ENCODE data around the gene RBM18.

GRCh38 chr9:122222791-122223190 is 41.8 kb downstream of the RBM18 start:
- no peak for TF ChIP-seq CTCF (conservative IDR thresholded peaks at IDR 0.05 in 1 of 2, IDR thresholded peaks at IDR 0.05 in 1 of 2; ENCODE audit: low read depth in 1 of 2, low read length in 2 of 2)
- TF ChIP-seq EZH2 (IDR thresholded peaks at IDR 0.05; ENCODE audit: low read length, missing control alignments), result no peak
